Body of pancreas (tissue), 4 donors: ENCODE data around the gene ATP11A.

Source experiments
- POLR2A ChIP-seq, 3 donors: fragments of 450-650 bp; IDR thresholded peaks; one replicate each; pipeline ENCODE4 v1.6.1; 2016; ENCODE audit warnings: antibody characterized with exemption in 3 of 3, mild to moderate bottlenecking in 2 of 3
- TF ChIP-seq, protein P1 (sequence below), 7 experiments: fragments of 450-650 bp in 4 of 7; fragments of 200-600 bp in 3 of 7; sonication (generic) in 3 of 7; IDR thresholded peaks; one replicate each; pipeline ENCODE4 v1.5.1; 2016 to 2019; ENCODE audit warnings: antibody characterized with exemption in 7 of 7

DNA sequence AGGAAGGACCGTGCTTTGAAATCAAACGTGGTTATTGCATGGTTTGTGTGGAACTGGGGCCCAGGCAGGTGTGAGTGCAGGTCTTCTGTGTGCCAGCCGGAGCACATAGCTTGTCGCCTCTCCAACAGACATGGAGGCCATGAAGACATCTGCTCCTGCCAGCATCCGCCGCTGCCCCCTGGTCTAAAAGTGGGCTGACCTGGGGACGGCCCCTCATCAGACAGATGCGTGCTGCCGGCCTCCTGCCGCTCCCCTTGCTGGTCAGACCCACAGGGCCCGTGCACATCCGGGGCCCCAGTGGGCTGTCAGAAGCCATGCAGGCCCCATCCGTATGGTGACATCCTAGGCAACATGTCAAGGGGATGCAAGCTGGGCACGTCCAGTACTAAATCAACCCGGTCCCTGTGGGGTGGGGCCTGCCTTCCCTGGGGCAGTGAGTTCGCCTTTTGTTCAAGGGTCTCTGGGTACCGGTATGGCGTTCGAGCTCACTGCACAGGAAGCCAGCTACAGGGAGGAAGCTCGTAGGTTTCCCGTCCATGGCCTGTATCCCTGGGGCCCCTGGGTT lies 191.2 kb downstream of the ATP11A start:
- TF ChIP-seq, protein P1, sequence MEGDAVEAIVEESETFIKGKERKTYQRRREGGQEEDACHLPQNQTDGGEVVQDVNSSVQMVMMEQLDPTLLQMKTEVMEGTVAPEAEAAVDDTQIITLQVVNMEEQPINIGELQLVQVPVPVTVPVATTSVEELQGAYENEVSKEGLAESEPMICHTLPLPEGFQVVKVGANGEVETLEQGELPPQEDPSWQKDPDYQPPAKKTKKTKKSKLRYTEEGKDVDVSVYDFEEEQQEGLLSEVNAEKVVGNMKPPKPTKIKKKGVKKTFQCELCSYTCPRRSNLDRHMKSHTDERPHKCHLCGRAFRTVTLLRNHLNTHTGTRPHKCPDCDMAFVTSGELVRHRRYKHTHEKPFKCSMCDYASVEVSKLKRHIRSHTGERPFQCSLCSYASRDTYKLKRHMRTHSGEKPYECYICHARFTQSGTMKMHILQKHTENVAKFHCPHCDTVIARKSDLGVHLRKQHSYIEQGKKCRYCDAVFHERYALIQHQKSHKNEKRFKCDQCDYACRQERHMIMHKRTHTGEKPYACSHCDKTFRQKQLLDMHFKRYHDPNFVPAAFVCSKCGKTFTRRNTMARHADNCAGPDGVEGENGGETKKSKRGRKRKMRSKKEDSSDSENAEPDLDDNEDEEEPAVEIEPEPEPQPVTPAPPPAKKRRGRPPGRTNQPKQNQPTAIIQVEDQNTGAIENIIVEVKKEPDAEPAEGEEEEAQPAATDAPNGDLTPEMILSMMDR (IDR thresholded peaks at IDR 0.05), result no peak
- TF ChIP-seq POLR2A (IDR thresholded peaks at IDR 0.05), result no peak
